Epithelial cell of alveolus of lung (primary cell): ENCODE data around the gene TSR3. TPM values are rescaled to one million over a fixed set of nuclear protein-coding genes. Genes with fewer than 3 reads are reported as not detected.

ENCODE experiments used
- total RNA-seq: library from RNA; depleted of rRNA; stranded (reverse); fragments of >200 nt; gene quantifications from 2 replicates; pipeline ENCODE4 v1.2.1, GENCODE V29; 2015

TSR3 gene
- 42.1 and 84.8 TPM in 2 replicates for total RNA-seq

DNA sequence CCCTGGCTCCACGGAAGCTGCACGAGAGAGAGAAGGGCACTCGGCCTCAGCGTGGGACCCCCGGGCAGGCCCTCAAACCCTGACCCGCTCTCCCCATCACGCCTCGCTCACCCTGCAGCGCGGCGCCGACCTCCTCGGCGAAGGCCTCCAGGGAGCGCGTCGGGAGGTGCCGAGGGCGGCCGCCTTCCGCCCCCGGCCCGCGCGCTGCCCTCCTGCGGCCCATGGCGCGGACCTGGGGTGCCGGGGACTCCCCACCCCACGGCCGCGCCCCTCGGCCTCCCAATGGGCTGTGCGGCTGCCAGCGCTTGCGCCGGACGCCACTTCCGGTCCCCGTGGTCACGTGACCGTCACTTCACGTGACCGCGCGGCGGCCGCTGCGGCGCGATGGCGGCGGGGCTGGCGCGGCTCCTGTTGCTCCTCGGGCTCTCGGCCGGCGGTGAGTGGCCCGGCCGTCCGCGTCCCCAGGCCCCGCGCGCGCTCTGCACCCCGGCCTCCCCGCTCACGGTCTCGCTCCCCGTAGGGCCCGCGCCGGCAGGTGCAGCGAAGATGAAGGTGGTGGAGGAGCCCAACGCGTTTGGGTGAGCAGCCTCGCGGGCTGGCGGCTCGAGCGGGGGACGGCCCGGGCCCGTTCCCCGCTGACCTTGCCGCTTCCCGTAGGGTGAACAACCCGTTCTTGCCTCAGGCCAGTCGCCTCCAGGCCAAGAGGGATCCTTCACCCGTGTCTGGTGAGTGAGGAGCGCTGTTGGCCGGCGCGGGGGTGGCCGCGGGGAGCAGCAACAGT is at the start of gene TSR3, which contains the start of gene GNPTG:
TSR3 (minus strand) TSS at position 297 of the 781 bp plus-strand sequence; CDS start at position 223, 74 bp downstream.
GNPTG (plus strand) TSS at position 350 of the 781 bp plus-strand sequence; CDS start at position 385, 35 bp downstream.

GRCh38 chr16:1333149-1333812 is 18.4 kb downstream of the TSR3 start, which contains the start of gene BAIAP3:
Gene BAIAP3, plus strand, starts transcription at chr16:1333645. Its CDS starts 4,905 bp downstream, at chr16:1338550.

GRCh38 chr16:1308977-1309885 is 42.4 kb downstream of the TSR3 start, which contains the start of gene UBE2I:
Gene UBE2I, plus strand, starts transcription at chr16:1309636. Its CDS starts 4,395 bp downstream, at chr16:1314031.

Other genes starting within 250 kb of the TSR3 start
- gene CACNA1H, start 198.8 kb downstream of the TSR3 start, total RNA-seq = 2.7 and 9.6 TPM in 2 replicates
- not detected in 2 replicates for gene TPSG1, start 126.6 kb downstream of the TSR3 start, total RNA-seq
- not detected in 2 replicates for gene TPSB2, start 121.7 kb downstream of the TSR3 start, total RNA-seq
- not detected in 2 replicates for gene TPSAB1, start 111.2 kb downstream of the TSR3 start, total RNA-seq
- not detected in 2 replicates for gene TPSD1, start 95.8 kb downstream of the TSR3 start, total RNA-seq
- 69.0 and 69.3 TPM in 2 replicates for gene UBE2I, start 42.2 kb downstream of the TSR3 start, total RNA-seq
- gene BAIAP3, start 18.2 kb downstream of the TSR3 start, total RNA-seq = 0.52 and 2.4 TPM in 2 replicates
- 32.6 and 38.9 TPM in 2 replicates for gene GNPTG, start 53 bp upstream of the TSR3 start, total RNA-seq
- gene UNKL, start 62.8 kb upstream of the TSR3 start, total RNA-seq = 9.4 and 25.2 TPM in 2 replicates
- 18.4 and 19.4 TPM in 2 replicates for gene UQCC4, start 68.9 kb upstream of the TSR3 start, total RNA-seq
- not detected in 2 replicates for gene PERCC1, start 79.2 kb upstream of the TSR3 start, total RNA-seq
- 0.80 TPM in 1 of 2 replicates, not detected in the other for gene CCDC154, start 92.7 kb upstream of the TSR3 start, total RNA-seq
- gene CLCN7, start 123.2 kb upstream of the TSR3 start, total RNA-seq = 36.4 and 41.1 TPM in 2 replicates
- gene PTX4, start 137.1 kb upstream of the TSR3 start, total RNA-seq = not detected in 2 replicates
- gene TELO2, start 141.5 kb upstream of the TSR3 start, total RNA-seq = 15.0 and 31.0 TPM in 2 replicates
- gene TMEM204, start 181.8 kb upstream of the TSR3 start, total RNA-seq = 15.6 and 18.5 TPM in 2 replicates